Testis (tissue), 3 donors: ENCODE results near the gene STK38. TPM values are rescaled to one million over a fixed set of nuclear protein-coding genes. Genes with fewer than 3 reads are reported as not detected.

ENCODE experiments used
- DNase-seq: peaks from one replicate; pipeline ENCODE4 v3.0.0-alpha.2; 2019
- H3K27ac ChIP-seq, 2 donors: fragments of 200-600 bp; sonication (generic); one replicate each; pipeline ENCODE4 v1.5.1; 2019
- H3K27me3 ChIP-seq: fragments of 200-600 bp; sonication (generic); one replicate; pipeline ENCODE4 v1.5.1; 2019
- H3K36me3 ChIP-seq: fragments of 200-600 bp; sonication (generic); one replicate; pipeline ENCODE4 v1.5.1; 2017; ENCODE audit warnings: low read depth; ENCODE audit errors: missing control alignments
- H3K4me1 ChIP-seq: fragments of 200-600 bp; sonication (generic); one replicate; pipeline ENCODE4 v1.5.1; 2019
- H3K4me3 ChIP-seq, 2 donors: fragments of 200-600 bp; sonication (generic); one replicate each; pipeline ENCODE4 v1.5.1; 2017 to 2019
- H3K9me3 ChIP-seq: fragments of 200-600 bp; sonication (generic); one replicate; pipeline ENCODE4 v1.5.1; 2017
- CTCF ChIP-seq, 3 experiments: fragments of 450-650 bp in 2 of 3; fragments of 200-600 bp in 1 of 3; sonication (generic) in 1 of 3; IDR thresholded peaks; one replicate each; pipeline ENCODE4 v1.5.1; 2016 to 2019; ENCODE audit warnings: antibody characterized with exemption in 3 of 3, mild to moderate bottlenecking in 2 of 3, moderate library complexity in 1 of 3
- POLR2A ChIP-seq: fragments of 450-650 bp; IDR thresholded peaks from one replicate; pipeline ENCODE4 v1.6.1; 2017; ENCODE audit warnings: antibody characterized with exemption, mild to moderate bottlenecking, moderate library complexity
- WGBS, 2 donors: methylation state at CpG; one replicate each; pipeline ENCODE4 v1.1.5; 2018; 5-methylcytosine and 5-hydroxymethylcytosine counted together
- intact Hi-C: fragments of 100-400 bp; cut with DNase I; formaldehyde crosslinking; loops from one replicate; pipeline ENCODE4 v1.15.1; 2023; ENCODE audit warnings: low total_unique reads
- polyA plus RNA-seq: library from polyadenylated mRNA; stranded (reverse); fragments of 350-450 nt; fragmentation: Illumina TruSeq; extraction: RNeasy Lipid Tissue Mini Kit (QIAGEN cat#74804); gene quantifications from one replicate; pipeline ENCODE4 v1.2.3, GENCODE V29; 2014; ENCODE audit warnings: low read depth, low replicate concordance; ENCODE audit not compliant: insufficient read depth
- total RNA-seq, 2 donors: library from RNA; depleted of rRNA; stranded (reverse); fragments of >200 nt; gene quantifications; one replicate each; pipeline ENCODE4 v1.2.3, GENCODE V29; 2016

Gene STK38
- total and polyA plus RNA-seq, 3 donors from 2014 or later: 20.4 to 23.9 (median 22.0) TPM

- no peaks in the 10 kb centered on the region for H3K27me3 ChIP-seq
- intact Hi-C loops: no loop called here
- H3K9me3 ChIP-seq: no peaks in the 10 kb centered on the region
- TF ChIP-seq CTCF (IDR thresholded peaks at IDR 0.05) (no peak), POLR2A (no peak)
- no peaks in the 10 kb centered on the region for H3K36me3 ChIP-seq
- DNase-seq: no peak
- WGBS, 2 donors: 89 to 95% methylated on average over 2 of the region's 2 CpGs
- H3K4me3 ChIP-seq: no peak overlapping the region
- no peak overlapping the region for H3K27ac ChIP-seq
- H3K4me1 ChIP-seq: no peaks in the 10 kb centered on the region
These were observed 21.2 kb downstream of the STK38 start for GRCh38 chr6:36526066-36526465.

- Histone ChIP-seq H3K27me3 (no peaks in the 10 kb centered on the region), H3K36me3 (no peaks in the 10 kb centered on the region), H3K9me3 (no peaks in the 10 kb centered on the region), H3K4me1 (no peaks in the 10 kb centered on the region), H3K27ac (no peak overlapping the region), H3K4me3 (no peak overlapping the region)
- TF ChIP-seq CTCF (IDR thresholded peaks at IDR 0.05) (no peak), POLR2A (no peak)
- 71 to 84% methylated on average over 2 of the region's 2 CpGs for WGBS, 2 donors
- DNase-seq: no peak
- intact Hi-C loops: no loop called here
These were observed 21.9 kb downstream of the STK38 start for GRCh38 chr6:36525346-36525745.

GRCh38 chr6:36524871-36525270, 22.4 kb downstream of the STK38 start:
- DNase-seq: no peak

GRCh38 chr6:36523936-36524499, 23.3 kb downstream of the STK38 start:
- no peak for DNase-seq
- 51 to 65% methylated on average over 6 of the region's 6 CpGs for WGBS, 2 donors
- H3K9me3 ChIP-seq: no peaks in the 10 kb centered on the region
- no peaks in the 10 kb centered on the region for H3K36me3 ChIP-seq
- H3K4me1 ChIP-seq: no peaks in the 10 kb centered on the region
- intact Hi-C loops: no loop called here
- TF ChIP-seq CTCF (IDR thresholded peaks at IDR 0.05) (no peak), POLR2A (no peak)
- H3K27ac ChIP-seq: no peak overlapping the region
- no peak overlapping the region for H3K4me3 ChIP-seq
- H3K27me3 ChIP-seq: no peaks in the 10 kb centered on the region

More at GRCh38 chr6:36524871-36525270, 22.4 kb downstream of the STK38 start:
- H3K27me3 ChIP-seq: no peaks in the 10 kb centered on the region
- H3K9me3 ChIP-seq: no peaks in the 10 kb centered on the region
- WGBS, 2 donors: 94 to 97% methylated on average over 5 of the region's 5 CpGs
- no peak overlapping the region for H3K27ac ChIP-seq
- intact Hi-C loops: no loop called here
- TF ChIP-seq POLR2A: no peak
- no peak for TF ChIP-seq CTCF (IDR thresholded peaks at IDR 0.05)
- H3K36me3 ChIP-seq: no peaks in the 10 kb centered on the region
- H3K4me3 ChIP-seq: no peak overlapping the region
- no peaks in the 10 kb centered on the region for H3K4me1 ChIP-seq

- Histone ChIP-seq H3K36me3 (no peaks in the 10 kb centered on the region), H3K27me3 (no peaks in the 10 kb centered on the region), H3K27ac (no peak overlapping the region), H3K9me3 (no peaks in the 10 kb centered on the region), H3K4me1 (no peaks in the 10 kb centered on the region), H3K4me3 (no peak overlapping the region)
- DNase-seq: no peak
- intact Hi-C loops: no loop called here
- TF ChIP-seq CTCF (IDR thresholded peaks at IDR 0.05) (no peak), POLR2A (no peak)
- 96% methylated on average over 8 of the region's 8 CpGs for whole genome bisulfite sequencing, 2 donors
These were observed 23.8 kb downstream of the STK38 start for GRCh38 chr6:36523451-36523850.
